Cerebellar nuclear complex (tissue), 1 donor: ENCODE measurements around the gene ANTXR1.

Source experiments
- DNase-seq, 2 experiments: peaks; one replicate each; lab custom pipeline; 2025; lab: John Stamatoyannopoulos, UW

Gene ANTXR1

DNA sequence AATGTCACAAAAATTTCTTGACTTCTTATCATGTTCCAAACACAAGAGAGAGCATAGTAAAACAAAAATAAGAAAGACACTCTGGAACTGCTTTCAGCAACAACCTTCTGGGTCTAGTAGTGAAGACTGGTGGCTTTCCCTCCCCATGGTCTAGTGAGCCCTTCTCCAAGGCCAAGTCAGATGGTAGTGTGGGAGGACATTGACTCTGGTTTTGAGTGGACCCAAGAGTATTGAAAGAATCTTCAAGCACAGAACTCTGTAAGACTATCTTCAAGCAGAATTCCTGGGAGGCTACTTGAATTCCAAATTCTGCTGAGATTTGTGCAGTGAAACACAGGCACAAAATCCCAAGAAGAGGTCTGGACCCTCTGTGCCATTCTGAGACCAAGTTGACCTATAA lies 21.1 kb downstream of the ANTXR1 start:
- DNase-seq = no peak

DNA sequence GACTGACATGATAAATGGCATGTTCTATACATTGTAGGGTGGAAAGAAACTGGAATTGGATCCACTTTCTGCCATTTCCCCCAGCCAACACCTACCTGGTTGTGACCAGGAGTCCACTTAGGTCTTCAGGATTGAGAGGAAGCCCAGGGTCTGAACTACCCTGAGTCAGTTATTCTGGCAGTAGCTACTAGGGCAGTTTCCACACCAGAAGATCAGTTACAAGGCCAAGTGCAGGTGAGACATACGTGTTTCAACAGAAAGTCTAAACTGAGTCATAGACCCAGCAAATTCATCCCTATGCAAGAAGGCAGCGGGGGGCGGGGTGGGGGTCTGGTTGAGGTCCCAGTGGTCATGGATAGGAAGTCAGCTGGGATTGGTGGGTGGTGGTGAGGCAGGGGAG lies 21.9 kb downstream of the ANTXR1 start:
- DNase-seq = no peak

- DNase-seq = no peak
These were observed 23.9 kb downstream of the ANTXR1 start for GRCh38 chr2:69036926-69037325.

DNA sequence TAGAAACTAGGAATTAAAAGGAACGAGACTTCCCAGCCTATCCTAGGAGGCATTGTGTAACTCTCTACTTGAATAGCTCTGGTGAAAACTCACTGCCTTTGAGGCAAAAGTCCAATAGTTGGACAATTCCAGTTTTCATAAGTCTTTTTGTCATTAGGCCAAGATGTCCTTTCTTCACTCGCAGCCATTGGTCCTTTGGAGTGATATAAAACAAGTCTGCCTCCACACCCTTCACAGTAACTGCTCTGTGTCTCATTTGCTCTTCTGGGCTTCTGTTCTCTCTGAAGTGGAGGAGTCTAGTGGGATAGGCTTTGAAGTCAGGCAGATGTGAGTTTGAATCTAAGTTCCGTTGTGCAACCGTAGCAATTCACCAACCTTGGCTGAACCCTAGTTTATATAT lies 28.2 kb downstream of the ANTXR1 start:
- no peak for DNase-seq

DNA sequence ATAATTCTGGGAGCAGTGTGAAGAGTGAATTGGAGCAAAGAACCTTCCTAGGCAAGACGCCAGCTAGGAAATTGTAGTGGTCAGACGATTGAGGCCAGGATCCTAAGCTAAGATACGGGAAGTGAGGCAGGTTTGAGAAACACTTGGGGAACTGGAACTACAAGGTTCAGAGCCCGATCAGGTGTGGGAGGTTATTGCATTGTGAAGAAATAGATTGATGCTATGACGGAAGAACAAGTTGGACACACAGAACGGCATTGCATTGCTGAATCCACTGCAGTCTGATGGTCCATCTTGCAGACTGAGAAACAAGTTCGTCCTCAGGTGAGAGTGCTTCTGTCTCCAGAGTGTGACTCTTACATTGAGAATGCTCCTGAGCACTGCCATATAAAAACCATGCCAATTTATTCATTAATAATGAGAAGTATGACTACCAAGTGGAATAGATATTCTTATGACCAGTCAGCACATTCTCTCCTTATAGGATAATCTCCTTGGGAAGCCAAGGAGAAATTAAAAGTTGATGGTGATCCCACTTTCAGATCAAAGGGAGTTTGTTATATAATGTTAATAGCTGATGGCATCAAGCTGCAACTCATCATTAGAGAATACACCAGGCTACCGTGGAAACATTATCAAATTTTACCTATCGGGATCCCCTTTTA lies 30.9 kb downstream of the ANTXR1 start:
- DNase-seq = no peak

GRCh38 chr2:69046221-69046662 lies 33.3 kb downstream of the ANTXR1 start:
- DNase-seq = no peak

DNA sequence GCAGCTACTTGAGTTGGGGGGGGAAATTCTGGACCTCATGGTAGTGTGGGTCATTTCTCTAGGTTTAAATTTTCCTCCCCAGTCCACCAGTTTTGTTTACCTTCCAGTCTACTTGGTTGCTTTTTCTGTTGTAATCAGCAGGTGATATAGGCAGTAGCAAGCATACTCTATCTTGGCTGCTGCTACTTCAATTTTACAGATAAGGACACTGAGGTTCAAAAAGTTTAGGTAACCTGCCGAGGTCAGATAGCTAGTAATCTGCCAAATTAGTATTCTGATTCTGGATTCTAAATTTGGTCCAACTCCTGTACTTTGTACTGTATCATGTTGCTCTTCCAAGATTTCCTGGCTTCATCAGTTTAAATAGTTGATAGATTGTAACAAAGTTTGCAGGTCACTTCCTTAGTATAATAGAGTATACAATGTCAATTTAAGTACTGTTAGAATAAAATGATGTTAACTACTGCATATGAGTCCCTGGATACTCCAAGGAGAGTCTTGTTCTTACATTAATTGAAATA lies 34.7 kb downstream of the ANTXR1 start:
- DNase-seq = no peak

DNA sequence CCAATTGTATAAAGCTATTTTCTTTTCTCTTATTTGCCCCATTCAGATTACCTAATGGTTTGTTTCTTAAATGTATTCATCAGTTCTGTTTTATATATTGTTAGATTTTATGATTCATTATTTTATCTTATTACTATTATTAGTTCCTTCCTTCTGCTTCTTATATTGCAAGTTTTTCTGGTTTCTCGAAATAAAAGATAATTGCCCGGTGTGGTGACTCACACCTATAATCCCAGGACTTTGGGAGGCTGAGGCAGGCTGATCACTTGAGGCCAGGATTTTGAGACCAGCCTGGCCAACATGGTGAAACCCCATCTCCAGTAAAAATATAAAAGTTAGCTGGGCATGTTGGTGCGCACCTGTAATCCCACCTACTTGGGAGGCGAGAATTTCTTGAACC lies 37.8 kb downstream of the ANTXR1 start:
- DNase-seq = no peak

DNA sequence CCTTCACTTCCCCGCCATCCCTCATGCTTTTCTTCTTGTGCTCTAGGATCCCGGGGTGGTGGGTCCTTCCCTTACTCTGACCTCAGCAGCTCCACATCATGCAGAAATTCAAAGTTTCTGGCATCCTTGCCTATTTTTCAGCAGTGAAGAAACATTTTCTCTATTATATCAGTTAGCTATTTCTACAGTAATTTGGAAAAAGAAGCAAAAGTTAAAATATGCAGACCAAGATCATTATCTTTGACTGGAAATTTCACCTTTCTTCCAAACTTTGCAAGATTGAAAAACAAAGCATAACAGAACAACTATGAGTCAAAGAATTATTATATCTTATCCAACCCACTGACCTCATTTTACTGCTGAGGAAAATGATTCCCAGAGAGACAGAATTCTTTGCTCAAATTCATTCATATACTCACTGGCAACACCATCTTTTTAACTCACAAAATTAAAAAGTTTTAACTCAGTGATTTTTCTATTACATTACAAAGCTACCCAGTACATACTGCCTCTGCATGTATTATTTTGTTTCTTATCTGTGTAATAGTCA lies 40.5 kb downstream of the ANTXR1 start:
- no peak for DNase-seq

GRCh38 chr2:69054431-69054830 lies 41.5 kb downstream of the ANTXR1 start:
- no peak for DNase-seq

DNA sequence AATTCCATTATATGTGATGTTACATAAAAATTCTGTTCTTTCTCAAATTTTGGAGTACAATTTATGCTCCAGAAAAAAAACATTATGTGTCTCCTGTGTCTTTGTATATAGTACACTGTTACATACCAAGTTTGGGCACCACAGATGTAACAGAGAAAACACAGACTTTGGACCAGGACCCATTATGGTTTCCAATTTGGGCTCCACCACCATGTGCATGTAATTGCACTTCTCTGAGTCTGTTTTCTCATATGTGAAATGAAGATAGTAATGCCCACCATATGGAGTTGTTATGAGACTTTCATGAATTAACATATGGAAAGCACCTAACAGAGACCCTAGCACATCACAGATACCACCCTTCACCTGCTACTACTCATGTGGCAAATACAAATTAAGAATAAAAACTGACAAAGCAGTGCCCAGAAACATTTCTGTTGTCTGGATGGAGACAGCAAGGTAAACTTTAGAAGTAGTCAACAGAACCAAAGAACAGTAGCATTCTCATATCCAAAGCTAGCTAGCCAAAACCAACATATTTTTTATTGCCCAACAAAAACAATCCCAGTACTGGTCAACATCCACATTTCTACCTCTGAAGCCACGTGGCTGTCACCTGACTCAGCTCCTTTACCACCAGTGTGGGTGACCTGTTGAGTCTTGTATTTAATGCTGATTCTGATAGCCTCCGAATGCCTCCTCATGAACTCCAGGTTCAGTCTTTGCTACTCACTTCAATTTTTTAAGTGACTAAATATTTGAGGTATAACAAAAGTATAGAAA lies 42.9 kb downstream of the ANTXR1 start:
- no peak for DNase-seq

DNA sequence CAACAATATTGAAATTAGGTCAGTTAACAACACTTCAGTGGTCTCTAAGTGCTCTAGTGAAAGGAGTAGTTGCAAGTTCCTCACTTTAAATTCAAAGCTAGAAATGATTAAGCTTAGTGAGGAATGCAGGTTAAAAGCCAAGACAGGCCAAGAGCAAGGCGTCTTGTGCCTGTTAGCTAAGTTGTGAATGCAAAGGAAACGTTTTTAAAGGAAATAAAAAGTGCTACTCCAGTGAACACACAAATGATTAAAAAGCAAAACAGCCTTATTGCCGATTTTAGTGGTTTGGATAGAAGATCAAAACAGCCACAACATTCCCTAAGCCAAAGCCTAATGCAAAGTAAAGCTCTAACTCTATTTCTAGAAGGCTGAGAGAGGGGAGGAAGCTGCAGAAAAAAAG lies 44.7 kb downstream of the ANTXR1 start:
- no peak for DNase-seq

GRCh38 chr2:69059731-69060290 lies 46.8 kb downstream of the ANTXR1 start:
- DNase-seq = no peak

GRCh38 chr2:69060938-69061501 lies 48.0 kb downstream of the ANTXR1 start:
- DNase-seq = no peak

DNA sequence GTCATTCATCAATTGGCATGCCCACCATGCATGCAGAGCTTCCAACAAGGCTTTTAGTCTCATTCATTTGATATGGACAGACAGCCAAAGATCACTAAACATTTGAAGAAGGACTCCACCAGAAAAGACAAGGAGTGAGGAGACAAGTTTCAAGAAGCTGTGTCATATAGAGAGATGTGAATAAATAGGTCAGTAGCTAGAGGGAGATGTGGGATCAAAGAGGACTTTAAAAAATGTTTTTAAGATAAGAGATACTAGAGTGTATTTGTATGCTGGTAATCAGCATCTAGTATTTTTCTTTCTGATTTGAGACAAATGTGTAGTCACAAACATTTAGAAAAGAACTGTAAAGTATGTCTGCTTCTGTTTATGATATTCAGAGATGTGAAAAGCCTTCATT lies 48.5 kb downstream of the ANTXR1 start:
- no peak for DNase-seq

DNA sequence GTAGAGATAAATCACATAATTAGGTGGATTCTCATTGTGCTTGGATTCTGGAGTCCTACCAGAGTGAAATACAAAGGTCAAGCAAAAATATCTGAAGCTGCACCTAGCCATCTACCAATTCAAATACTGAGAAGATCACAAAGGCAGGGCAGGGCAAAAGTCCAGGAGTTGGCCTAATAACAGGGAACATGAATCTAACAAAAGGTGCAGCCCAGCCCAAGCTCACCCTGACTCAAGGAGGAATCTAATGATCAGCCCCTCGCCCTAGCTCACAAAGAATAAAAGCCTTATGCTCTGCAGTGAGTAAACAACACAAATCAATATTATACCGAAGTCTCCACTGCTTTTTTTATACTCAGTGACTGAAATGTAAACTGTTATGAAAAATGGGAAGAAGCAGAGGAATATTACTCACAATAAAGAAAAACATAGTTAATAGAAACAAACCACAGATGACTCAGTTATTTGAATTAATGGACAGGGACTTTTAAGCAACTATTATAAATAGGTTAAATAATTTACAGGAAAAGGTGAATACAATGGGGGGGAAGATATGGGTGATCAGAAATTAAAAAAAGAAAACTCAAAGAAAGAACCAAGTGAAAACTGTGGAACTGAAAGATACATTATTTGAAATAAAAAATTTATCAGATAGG lies 49.5 kb downstream of the ANTXR1 start:
- DNase-seq = no peak

GRCh38 chr2:69065735-69066336 lies 52.9 kb downstream of the ANTXR1 start:
- DNase-seq = no peak

GRCh38 chr2:69067026-69067630 lies 54.1 kb downstream of the ANTXR1 start:
- no peak for DNase-seq

- no peak for DNase-seq
These were observed 54.9 kb downstream of the ANTXR1 start for GRCh38 chr2:69067866-69068265.

DNA sequence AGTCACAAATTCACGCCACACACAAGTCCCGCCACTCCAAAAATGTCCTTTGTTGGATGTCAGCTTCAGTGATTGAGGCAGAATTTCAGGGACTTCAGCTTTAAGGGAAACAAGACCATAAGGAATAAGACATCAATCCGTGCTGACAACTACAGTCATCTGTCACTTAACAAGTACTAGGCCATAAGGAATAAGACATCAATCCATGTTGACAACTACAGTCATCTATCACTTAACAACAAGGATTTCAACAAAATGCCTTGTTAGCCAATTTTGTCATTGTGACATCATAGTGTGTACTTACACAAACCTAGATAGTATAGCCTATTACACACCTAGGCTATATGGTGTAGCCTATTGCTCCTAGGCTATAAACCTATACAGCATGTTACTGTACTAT lies 58.0 kb downstream of the ANTXR1 start:
- no peak for DNase-seq

DNA sequence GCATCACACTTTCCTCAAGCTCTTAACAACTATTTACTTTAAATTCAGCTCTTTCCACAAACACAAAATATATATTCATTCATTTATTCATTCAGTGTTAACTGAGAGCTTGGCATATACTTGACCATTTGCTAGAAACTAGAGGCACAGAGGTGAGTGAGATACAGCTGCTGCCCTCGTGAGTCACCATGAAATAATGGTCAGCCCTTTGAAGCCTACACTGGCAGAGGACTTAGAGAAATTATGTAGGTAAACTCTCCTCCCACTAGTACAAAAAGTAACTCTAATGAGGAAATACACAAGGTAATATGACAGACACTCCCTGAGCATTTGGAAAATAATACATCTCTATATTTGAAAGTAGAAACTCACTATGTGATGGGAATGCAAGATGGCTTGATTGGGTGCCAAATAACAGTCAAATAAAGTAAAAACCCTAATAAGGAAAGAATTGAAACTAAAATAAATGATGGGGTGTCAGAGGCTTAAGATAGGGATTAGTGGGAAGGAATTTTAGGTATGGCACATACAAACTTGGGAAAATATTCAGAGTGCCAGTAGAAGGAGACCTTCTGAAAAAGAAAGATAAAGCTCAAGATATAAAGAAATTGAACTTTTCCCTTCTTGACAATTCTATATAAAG lies 61.1 kb downstream of the ANTXR1 start:
- no peak for DNase-seq
